Right kidney (tissue), 1 donor: ENCODE measurements around the gene PRKCE.

Experiments used
- DNase-seq: peaks from one replicate; pipeline ENCODE4 v3.0.0-alpha.2; 2016

Gene PRKCE

DNA sequence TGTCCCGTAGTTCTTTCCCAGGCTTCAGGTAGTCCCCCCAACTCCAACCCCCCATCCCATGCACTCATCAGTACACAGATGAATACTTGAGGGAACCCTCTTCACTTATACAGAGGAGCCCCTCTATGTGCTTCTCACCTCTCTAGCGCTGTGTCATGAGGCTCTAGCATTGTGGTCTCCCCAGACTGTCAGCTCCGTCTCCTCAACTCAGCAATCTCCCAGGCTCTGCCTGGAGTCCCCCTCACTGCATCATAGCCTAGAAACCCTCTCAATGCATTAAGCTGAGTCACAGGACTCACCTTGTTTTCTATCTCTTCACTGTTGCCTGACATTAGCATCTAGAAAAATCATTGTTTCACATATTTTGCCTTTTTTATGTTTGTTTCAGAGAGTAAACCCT lies 20.2 kb upstream of the PRKCE start:
- no peak for DNase-seq

- DNase-seq = no peak
Measured at GRCh38 chr2:45631955-45632354, 19.5 kb upstream of the PRKCE start.

GRCh38 chr2:45634223-45634622 lies 17.3 kb upstream of the PRKCE start:
- no peak for DNase-seq

DNA sequence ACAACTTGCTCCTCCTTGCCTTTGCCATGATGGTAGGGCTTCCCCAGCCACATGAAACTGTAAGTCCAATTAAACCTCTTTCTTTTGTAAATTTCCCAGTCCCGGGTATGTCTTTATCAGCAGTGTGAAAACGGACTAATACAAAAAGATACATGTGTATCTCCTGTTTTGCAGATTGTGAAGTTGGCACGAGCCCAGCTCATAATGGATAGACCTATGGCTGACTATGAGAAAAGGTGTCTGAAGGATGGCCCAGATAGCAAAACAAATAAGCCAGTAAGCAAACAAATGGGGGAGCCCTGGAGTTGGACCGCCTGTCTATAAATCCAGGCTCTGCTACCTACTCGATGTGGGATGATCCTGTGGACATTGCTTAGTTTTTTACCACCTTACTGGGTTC lies 15.5 kb upstream of the PRKCE start:
- DNase-seq = no peak

DNA sequence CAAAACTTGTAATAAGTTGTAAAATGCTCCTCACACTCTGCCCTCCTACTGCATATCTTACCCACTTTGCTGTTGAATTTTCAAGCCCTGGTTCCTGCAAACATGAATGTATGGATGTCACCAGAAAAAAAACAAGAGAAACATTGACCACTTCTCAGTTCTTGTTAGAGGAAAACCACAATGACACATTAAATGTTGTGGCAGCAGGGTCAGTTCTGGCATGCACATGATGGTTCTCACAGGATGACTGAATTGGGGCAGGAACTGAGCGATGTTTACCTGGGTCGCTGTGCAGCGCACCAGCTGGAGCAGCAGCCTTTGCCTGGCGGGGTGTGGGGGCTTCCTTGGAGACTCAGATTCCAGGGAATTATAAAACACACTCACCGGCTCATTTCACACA lies 14.0 kb upstream of the PRKCE start:
- DNase-seq = no peak

DNA sequence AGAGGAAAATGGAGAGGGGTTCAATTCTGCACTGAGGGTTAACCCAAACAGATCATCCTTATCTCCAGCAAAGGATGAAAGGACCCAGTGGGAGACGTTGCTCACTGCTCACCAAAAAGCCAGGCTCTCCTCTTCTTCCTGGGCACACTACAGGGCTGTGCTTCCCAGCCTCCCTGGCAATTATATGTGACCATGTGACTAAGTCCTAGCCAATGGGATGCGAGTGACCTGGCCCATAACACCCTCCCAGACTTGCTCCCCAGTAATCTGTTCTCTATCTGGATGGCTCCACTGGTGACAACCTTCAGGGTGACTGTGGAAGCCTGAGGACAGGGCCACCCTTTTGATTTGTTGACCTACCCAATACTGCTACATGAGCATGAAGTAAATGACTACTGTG lies 10.9 kb upstream of the PRKCE start:
- DNase-seq = no peak

GRCh38 chr2:45643095-45643494 lies 8.4 kb upstream of the PRKCE start:
- no peak for DNase-seq

DNA sequence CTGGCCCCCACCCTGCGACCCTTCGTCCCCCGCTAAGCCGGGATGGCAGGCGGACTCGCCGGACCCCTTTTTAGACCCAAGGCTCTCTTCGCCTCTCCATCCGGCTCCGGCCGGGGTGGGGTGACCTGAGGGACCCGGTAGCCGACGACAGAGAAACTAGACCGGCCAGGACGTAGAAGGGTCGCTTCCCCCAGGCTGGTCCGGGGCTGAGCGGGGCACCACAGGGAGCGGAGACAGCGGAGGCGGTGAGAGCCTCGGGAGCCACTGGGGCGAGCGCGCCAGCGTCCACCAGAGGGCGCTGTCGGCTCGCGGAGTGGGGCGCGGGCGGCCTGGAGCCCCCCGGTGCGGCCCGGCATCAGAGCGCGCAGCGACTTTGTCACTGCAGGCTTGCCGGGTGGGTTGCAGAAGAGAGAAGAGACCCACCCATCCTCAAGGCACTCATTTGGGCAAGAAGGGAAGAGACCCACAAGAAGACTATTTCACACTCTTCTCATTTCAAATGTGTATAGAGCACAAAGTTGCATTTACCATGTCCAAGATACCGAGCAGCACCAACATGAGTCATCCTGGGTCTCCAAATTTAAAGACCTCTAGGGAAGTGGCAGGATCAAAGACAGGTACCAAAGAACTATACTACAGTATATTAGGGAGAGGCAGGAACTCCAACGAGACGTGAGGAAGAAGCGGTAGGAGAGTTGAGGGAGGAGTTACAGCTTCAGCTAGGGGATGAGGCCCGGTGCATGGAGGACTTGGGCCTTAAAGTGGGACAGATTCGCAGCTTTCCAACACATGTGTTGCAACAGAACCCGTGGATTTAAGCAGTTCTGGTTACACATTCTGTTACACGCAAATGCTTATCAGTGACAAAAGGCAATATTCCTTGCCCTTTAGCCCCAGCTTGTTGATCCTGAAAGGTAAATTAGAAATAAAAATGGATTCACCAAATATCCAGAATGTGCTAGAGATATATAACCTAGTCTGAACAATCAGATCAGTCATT lies 7.6 kb upstream of the PRKCE start:
- DNase-seq = peak; percentile 86

DNA sequence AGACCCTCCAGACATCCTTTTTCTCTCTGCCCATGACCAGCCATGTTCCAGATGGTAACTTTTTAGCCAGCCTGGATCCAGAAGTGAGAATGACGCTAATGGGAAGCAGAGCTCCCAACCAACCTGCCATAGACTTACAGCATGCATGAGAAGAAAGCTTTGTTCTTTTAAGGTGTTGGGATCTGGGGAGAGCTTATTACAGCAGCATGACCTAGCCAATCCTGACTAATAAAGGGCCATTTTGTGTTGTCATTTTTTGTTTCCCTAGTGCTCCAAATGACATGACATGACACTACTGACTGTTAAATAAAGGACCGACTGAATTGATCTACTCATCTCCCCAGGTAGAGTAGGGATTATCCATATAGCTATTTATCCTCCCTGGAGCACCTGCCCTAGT lies 5.2 kb upstream of the PRKCE start:
- DNase-seq = no peak

DNA sequence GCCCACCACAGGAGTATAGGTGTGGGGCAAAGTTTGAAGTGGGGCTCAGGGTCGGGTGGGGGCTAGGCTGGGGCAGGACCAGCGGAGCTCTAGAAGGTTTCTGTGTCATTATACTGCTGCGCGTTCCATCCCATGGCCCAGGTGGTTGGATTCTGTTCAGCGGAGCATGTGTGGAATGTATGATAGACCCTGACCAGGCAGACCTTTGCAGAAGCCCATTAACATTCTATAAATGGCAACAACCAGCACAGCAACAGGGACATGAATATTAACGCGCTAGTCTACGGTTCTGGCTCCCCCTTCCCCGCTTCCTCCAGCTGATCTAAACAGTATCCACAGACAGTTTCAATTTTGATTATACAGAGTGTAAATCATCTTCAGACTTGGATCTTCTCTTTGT lies 4.1 kb upstream of the PRKCE start:
- DNase-seq = no peak

DNA sequence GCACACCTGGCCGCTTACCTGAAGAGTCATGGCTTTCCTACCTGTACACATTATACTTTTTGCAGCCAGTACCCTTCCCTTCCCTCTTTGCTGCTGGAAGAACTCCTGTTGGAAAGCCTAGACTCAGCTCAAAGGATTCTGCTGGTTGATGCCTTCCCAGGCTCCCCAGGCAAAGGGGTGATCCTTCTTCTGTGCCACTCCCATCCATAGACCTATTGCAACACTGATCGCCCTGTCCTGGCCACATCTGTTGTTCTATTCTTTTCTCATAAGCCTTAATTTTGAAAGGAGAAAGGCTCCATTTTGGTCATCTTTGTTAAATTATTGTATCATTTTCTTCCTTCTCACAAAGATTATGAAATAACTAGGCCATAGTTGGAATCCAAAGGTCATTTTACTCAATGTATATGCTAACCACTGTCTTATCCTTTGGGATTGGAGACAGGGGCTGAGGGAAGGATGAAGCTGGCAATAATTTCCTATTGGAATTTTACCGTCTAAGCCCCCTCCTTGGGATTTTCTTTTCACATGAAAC lies 3.4 kb upstream of the PRKCE start:
- no peak for DNase-seq

DNA sequence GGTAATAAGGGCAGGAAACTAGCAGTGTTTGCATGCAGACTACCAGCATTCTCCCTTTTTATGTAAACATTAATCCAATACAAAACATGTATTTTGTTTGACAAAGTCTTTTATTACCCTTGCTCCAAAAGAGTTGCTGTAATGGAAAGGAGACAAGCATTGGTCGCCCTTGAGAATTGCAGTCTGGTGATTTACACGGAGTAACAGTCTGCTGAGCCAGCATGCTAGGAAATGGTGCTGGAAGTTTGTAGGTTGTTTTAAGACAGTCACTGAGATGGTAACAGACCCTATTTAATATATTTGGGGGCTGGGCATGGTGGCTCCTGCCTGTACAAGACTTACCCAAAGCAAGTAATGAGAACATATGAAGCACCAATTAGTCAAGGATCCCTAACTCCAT lies 2.8 kb upstream of the PRKCE start:
- DNase-seq = no peak

DNA sequence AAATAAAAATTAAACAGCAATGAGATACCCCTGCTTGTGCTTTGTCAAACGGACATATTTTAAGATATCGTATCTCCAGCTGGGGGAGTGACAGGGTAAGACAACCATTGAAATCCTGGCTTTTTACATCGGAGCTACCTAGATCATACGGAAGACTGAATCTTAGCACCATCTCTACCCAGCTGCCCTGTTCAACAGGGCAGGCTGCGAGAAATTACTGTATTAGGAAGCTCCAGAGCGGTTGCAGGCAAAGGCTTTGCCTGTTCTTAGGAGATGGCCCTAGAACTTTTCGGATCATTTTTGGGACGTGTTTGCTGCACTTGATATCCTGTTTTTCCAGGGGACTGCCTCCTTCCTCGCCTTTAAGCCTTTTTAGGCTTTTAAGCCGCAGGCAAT lies 2.0 kb upstream of the PRKCE start:
- DNase-seq = no peak

DNA sequence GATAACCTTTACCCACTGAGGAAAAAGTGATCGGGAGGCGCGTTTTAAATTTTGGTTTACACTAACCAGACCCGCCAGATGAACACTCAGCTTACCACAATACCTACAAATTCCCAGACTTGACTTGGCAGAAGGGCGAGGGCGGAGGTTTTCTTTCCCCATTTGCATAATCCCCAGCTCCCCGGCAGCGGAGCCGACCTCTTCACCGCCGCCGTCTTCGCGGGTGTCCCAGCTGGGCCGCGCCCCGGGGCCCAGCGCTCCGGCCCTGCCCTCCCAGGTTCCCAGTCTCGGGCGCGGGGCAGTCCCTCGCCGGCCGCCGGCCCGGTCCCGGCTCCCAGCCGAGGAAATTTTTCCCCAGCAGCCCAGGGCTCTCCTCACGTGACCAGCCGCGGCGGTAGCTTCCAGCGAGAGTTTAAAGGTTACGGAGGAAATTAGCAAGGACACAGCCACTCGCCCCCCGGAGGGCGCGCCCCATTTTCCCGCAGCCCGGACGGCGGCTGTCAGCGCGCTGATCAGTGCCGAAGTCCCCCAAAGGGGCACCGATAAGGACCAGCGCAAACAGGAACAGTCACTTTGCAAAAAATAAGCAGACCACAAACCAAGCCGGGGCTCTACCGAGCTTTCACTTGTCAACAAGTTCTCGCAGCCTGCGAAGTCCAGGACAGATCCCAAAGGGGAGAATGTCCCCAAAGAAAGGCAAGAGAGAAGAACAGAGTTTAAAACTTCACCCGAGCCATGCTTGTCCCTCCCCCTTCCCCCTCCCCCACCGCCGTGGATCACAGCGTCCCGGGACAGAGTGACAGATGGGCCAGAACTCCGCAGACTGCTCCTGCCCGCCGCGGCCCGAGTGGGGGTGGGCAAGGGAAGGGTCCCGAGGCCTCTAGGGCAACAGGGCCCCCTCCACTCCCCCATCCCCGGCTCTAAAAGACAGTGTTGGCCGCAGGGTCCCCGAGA lies 1.3 kb upstream of the PRKCE start:
- DNase-seq = peak; percentile 90

GRCh38 chr2:45650851-45651414 lies 542 bp upstream of the PRKCE start:
- peak; percentile 93 for DNase-seq

DNA sequence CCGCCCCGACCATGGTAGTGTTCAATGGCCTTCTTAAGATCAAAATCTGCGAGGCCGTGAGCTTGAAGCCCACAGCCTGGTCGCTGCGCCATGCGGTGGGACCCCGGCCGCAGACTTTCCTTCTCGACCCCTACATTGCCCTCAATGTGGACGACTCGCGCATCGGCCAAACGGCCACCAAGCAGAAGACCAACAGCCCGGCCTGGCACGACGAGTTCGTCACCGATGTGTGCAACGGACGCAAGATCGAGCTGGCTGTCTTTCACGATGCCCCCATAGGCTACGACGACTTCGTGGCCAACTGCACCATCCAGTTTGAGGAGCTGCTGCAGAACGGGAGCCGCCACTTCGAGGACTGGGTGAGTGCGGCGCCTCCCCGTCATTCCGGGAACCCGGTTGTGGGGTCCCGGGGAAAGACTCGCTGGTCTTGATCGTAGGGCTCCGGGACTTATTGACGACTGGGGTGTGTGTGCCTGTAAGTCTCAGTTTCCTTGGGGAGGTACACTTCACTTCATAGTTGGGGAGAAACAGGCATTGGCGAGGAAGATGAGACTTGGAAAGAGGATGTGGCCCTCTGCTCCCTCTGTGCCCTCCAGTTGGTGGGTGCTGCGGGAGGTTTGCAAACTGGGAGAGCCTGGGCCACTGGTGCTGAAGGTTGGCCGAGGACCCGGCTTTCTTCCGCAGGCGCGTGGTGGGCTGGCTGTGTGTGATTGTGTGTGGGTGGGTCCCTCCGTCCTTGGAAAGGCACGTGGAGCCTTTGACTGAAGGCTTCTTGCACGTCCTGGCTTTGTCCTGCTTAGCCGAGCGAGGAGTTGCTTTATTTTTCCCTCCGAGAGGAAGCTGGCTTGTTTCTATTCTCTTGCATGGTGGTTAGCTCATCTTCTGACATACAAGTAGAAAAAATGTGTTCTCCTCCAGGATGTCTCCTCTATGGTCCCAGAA lies 886 bp downstream of the PRKCE start:
- peak; percentile 76 for DNase-seq

- no peak for DNase-seq
Measured at GRCh38 chr2:45653122-45653913, 1.8 kb downstream of the PRKCE start.

GRCh38 chr2:45654250-45654649 lies 2.8 kb downstream of the PRKCE start:
- no peak for DNase-seq

DNA sequence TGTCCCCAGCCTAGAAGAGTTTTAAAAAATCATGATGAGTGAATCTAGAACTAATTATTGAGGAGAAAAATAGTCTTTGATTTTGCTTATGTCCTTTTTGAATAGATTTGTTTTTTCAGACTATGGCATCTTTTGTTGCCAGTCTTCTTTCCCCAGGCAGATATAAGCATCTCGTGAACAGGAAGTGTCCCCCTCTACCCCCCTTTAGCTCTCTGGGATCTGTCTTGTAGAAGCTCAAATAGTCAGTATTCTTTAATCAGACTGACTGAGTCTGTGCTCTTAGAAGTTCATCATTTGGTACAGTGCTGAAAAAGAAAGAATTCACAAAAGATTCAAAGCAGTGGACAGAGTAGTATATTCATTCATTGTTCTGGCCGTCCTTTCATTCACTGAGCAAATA lies 10.4 kb downstream of the PRKCE start:
- no peak for DNase-seq

DNA sequence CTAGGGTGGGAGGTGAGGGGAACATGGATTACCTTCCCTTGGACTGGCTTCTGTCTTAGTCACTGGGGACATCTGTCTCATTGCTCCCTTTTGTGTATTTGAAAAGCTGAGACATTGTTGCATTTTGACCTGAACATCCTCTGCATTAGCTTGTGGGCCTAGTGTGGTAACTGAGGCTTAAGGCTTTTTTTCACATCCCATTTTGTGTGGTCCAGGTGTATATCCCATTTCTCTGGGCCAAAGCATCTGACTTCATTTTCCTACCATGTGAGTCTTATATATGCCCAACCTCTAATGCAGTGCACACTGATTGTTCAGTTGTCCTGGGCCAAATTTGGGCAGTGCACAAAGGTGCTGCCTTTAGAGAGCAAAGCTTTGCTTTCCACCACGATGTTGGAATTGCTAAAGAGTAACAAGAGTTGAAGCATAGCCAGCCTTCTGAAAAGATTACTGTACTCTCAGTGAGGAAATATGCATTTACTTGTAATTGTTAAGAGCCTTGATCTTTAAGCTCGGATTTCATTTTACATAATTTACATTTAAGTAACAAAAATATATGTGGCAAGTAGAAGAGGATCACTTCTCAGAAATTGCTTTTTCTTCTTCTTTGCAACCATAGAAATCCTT lies 13.3 kb downstream of the PRKCE start:
- no peak for DNase-seq
